HepG2 (cell line): ENCODE data around the gene MRFAP1L1. TPM values are rescaled to one million over a fixed set of nuclear protein-coding genes. Genes with fewer than 3 reads are reported as not detected.

Experiments used
- HNRNPK ChIP-seq: fragments of 200-400 bp; formaldehyde crosslinking; IDR thresholded peaks from 2 replicates; pipeline ENCODE4 v1.6.1; 2018; ENCODE audit warnings: low read length, low read depth, moderate library complexity, mild to moderate bottlenecking; ENCODE audit not compliant: poor library complexity, severe bottlenecking
- MXD1 ChIP-seq: sonication (generic); formaldehyde crosslinking; IDR thresholded peaks from 2 replicates; pipeline ENCODE4 v1.4.0; 2020; ENCODE audit warnings: mild to moderate bottlenecking, missing genetic modification reagents
- PRDM10 ChIP-seq: sonication (generic); formaldehyde crosslinking; IDR thresholded peaks from 2 replicates; pipeline ENCODE4 v1.4.0; 2020; ENCODE audit warnings: low read depth, missing genetic modification reagents
- SSRP1 ChIP-seq: IDR thresholded peaks from 2 replicates; pipeline ENCODE4 v1.6.1; 2016; ENCODE audit warnings: control low read depth
- TFE3 ChIP-seq: IDR thresholded peaks from 2 replicates; pipeline ENCODE4 v1.6.1; 2016
- ZBTB39 ChIP-seq: sonication (generic); formaldehyde crosslinking; IDR thresholded peaks from 2 replicates; pipeline ENCODE4 v1.5.0; 2020; ENCODE audit warnings: missing genetic modification reagents
- ZNF407 ChIP-seq: sonication (generic); formaldehyde crosslinking; IDR thresholded peaks from one replicate; pipeline ENCODE4 v1.5.1; 2020; ENCODE audit warnings: mild to moderate bottlenecking, missing genetic modification reagents; ENCODE audit errors: not compliant biosample characterization
- ZNF674 ChIP-seq: sonication (generic); formaldehyde crosslinking; IDR thresholded peaks from 2 replicates; pipeline ENCODE4 v1.5.0; 2020; ENCODE audit warnings: low read depth, mild to moderate bottlenecking, missing genetic modification reagents
- polyA plus RNA-seq, 8 experiments: library from polyadenylated mRNA; depleted of rRNA in 3 of 8; stranded (reverse) in 7 of 8; unstranded in 1 of 8; fragments of >200 nt; fragmentation: Illumina TruSeq in 4 of 8; extraction: Trizol in 4 of 8; gene quantifications; 2 replicates each; pipeline versions ENCODE4 v1.2.1 to v1.2.3, GENCODE V29; 2011 to 2016; ENCODE audit warnings: low read depth in 4 of 8, missing spikeins in 1 of 8, mixed read lengths in 1 of 8; ENCODE audit not compliant: insufficient read depth in 1 of 8
- total RNA-seq, 5 experiments: library from RNA; depleted of rRNA; stranded (reverse); fragments of >200 nt; fragmentation: Illumina TruSeq; extraction: Trizol; gene quantifications; 2 replicates each; pipeline ENCODE4 v1.2.3, GENCODE V29; 2016; ENCODE audit warnings: low read depth in 1 of 5

MRFAP1L1 gene
- total and polyA plus RNA-seq, 2 of the 13 experiments (the other 11 are each of a cell fraction or from before 2014, with no cell fraction given), result 44.8 to 76.6 TPM

- TF ChIP-seq PRDM10 (no peak), MXD1 (0 out of 2 replicates have a peak, but pooled peaks have one; percentile 5), ZNF407 (CRISPR knock-in tag) (no peak), HNRNPK (peak; percentile 72), ZNF674 (CRISPR knock-in tag) (peak; percentile 26; the same call in 1 of the 2 replicates), TFE3 (CRISPR knock-in tag) (no peak), SSRP1 (CRISPR knock-in tag) (no peak; the same call in none of the 2 replicates), ZBTB39 (no peak)
Observed at GRCh38 chr4:6694177-6694901, 15.3 kb downstream of the MRFAP1L1 start (continued).
